ENCODE results near the gene ARHGAP21.

DNA sequence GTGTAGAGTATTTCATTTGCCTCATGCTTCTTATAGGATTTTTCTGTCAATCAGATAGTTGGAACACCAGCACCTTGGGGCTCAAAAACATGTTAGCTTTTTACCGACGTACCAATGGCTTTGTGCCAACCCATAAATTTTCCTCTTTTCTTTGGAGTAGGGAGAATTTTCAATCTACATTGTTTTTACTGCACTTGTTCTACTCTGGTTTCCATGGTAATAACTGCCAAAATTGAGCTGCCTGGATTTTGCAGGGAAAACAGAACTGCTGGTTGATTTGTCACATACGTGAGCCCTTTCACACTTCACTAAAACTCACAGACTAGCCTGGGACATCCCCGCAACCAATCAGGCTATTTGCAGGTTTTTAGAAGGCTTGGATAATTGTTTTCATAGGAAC, 189.7 kb downstream of the ARHGAP21 start:
- no peak for TF ChIP-seq POLR2A (IDR thresholded peaks at IDR 0.05)
- TF ChIP-seq, protein P1, sequence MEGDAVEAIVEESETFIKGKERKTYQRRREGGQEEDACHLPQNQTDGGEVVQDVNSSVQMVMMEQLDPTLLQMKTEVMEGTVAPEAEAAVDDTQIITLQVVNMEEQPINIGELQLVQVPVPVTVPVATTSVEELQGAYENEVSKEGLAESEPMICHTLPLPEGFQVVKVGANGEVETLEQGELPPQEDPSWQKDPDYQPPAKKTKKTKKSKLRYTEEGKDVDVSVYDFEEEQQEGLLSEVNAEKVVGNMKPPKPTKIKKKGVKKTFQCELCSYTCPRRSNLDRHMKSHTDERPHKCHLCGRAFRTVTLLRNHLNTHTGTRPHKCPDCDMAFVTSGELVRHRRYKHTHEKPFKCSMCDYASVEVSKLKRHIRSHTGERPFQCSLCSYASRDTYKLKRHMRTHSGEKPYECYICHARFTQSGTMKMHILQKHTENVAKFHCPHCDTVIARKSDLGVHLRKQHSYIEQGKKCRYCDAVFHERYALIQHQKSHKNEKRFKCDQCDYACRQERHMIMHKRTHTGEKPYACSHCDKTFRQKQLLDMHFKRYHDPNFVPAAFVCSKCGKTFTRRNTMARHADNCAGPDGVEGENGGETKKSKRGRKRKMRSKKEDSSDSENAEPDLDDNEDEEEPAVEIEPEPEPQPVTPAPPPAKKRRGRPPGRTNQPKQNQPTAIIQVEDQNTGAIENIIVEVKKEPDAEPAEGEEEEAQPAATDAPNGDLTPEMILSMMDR (IDR thresholded peaks at IDR 0.05 in 4 of 5, conservative IDR thresholded peaks at IDR 0.05 in 1 of 5), result no peak
